ENCODE data around the gene AIFM3. TPM values are rescaled to one million over a fixed set of nuclear protein-coding genes. Genes with fewer than 3 reads are reported as not detected.

The AIFM3 gene
- total RNA-seq, 1 experiment from 2014 or later: 1.1 TPM

DNA sequence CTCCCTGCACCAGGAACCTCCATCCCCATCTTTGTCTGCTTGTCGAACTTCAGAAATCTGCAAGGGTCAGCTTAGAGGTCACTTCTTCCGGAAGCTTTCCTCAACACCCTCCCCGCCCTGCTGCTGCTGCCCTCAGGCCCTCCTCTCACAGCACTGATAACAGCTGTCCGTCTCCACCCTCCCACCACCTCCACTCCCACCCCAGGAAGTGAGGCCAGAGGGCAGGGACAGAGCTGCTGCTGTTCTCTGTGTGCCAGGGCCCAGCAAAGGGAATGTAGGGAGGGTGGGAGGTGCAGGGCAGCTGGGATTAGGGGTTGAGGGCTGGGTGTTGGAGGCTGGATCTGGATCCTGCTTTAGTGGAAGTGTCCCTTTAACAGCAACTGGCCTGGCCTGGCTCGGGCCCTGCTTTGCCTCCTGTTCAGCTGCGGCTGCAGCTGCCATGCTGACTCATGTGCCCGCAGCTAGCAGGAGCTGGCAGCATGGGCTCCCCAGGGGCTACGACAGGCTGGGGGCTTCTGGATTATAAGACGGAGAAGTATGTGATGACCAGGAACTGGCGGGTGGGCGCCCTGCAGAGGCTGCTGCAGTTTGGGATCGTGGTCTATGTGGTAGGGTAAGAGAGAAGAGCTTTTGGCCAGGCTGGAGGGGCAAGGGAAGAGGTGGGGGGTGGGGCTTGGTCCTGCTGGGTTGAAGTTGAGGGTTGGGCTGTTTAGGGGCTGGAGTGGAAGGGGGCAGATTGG lies 47.8 kb downstream of the AIFM3 start, which contains the start of gene P2RX6:
Gene P2RX6, plus strand, starts transcription at position 440 of the 740 bp plus-strand sequence. Its CDS starts 10 bp downstream, at position 450.
- ChIA-PET CTCF (interaction anchor here (0.6 to 0.7 kb wide), 2 partner anchors 11 to 33 kb away, joined by 3 to 4 read pairs; partner anchors contain the start of gene LZTR1), POLR2A (interaction anchor here (0.6 to 3.5 kb wide), 9 partner anchors 9 to 1159 kb away, joined by 3 to 21 read pairs (median 6); partner anchors contain the start of gene THAP7)
- H3K4me3 Mint-ChIP-seq (ENCODE audit: unreplicated experiment): peak within 1 kb of the TSS; percentile 80
- intact Hi-C loops (cut with micrococcal nuclease): no loop called here
- peaks cover 22% of the 10 kb centered on the region for H3K4me1 Mint-ChIP-seq (ENCODE audit: insufficient read depth, unreplicated experiment)
- TF ChIP-seq, protein P1, sequence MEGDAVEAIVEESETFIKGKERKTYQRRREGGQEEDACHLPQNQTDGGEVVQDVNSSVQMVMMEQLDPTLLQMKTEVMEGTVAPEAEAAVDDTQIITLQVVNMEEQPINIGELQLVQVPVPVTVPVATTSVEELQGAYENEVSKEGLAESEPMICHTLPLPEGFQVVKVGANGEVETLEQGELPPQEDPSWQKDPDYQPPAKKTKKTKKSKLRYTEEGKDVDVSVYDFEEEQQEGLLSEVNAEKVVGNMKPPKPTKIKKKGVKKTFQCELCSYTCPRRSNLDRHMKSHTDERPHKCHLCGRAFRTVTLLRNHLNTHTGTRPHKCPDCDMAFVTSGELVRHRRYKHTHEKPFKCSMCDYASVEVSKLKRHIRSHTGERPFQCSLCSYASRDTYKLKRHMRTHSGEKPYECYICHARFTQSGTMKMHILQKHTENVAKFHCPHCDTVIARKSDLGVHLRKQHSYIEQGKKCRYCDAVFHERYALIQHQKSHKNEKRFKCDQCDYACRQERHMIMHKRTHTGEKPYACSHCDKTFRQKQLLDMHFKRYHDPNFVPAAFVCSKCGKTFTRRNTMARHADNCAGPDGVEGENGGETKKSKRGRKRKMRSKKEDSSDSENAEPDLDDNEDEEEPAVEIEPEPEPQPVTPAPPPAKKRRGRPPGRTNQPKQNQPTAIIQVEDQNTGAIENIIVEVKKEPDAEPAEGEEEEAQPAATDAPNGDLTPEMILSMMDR (IDR thresholded peaks at IDR 0.05; ENCODE audit: unreplicated experiment): no peak
- H3K9me3 Mint-ChIP-seq (ENCODE audit: unreplicated experiment): no peaks in the 10 kb centered on the region
- no TSS peak for BruUV-seq (replicated peaks)
- H3K27ac Mint-ChIP-seq (ENCODE audit: low read depth, unreplicated experiment): peak within 1 kb of the TSS; percentile 77
- no peaks in the 10 kb centered on the region for H3K27me3 Mint-ChIP-seq (ENCODE audit: insufficient read depth, unreplicated experiment)
- peaks cover 9% of the 10 kb centered on the region for H3K36me3 Mint-ChIP-seq (ENCODE audit: insufficient read depth, unreplicated experiment)
- peak; percentile 32 for DNase-seq (ENCODE audit: unreplicated experiment)

DNA sequence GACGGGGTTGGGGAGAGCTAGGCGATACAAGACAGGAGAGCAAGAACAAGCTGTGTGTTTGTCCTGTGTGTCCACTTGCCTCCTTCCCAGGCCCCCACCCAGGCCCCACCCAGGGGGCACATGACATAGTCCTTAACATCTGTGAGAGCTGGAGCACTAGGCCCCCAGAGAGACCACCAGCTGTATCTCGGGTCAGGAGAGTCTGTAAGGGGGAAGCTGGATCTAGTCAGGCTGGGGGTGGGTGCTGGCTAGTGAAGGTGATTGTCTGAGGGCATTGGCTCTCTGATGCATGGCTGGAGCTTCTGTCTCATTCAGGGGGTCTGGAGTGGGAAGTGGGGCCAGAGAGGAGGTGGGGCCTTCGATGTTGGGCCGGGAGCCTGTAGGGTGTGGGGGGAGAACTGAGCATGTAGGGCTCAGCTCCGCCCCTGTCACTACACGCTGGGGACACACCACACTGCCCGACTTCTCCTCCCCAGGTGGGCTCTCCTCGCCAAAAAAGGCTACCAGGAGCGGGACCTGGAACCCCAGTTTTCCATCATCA lies 48.5 kb downstream of the AIFM3 start:
- peak overlapping the region; percentile 77 for H3K27ac Mint-ChIP-seq (ENCODE audit: low read depth, unreplicated experiment)
- ChIA-PET POLR2A (interaction anchor here (0.9 to 3.5 kb wide), 6 partner anchors 8 to 59 kb away, joined by 3 to 21 read pairs (median 7); partner anchors contain the start of gene THAP7), CTCF (interaction anchor here (0.7 kb wide), 1 partner anchor 34 kb away, joined by 3 read pairs; the partner anchor contains the start of gene LZTR1)
- H3K9me3 Mint-ChIP-seq (ENCODE audit: unreplicated experiment): no peaks in the 10 kb centered on the region
- intact Hi-C loops (cut with micrococcal nuclease): no loop called here
- peak overlapping the region; percentile 80 for H3K4me3 Mint-ChIP-seq (ENCODE audit: unreplicated experiment)
- no peak for DNase-seq (ENCODE audit: unreplicated experiment)
- TF ChIP-seq, protein P1 (IDR thresholded peaks at IDR 0.05; ENCODE audit: unreplicated experiment): no peak
- H3K27me3 Mint-ChIP-seq (ENCODE audit: insufficient read depth, unreplicated experiment): no peaks in the 10 kb centered on the region
- peaks cover 9% of the 10 kb centered on the region for H3K36me3 Mint-ChIP-seq (ENCODE audit: insufficient read depth, unreplicated experiment)
- BruUV-seq (replicated peaks): no TSS peak
- H3K4me1 Mint-ChIP-seq (ENCODE audit: insufficient read depth, unreplicated experiment): peaks cover 22% of the 10 kb centered on the region

DNA sequence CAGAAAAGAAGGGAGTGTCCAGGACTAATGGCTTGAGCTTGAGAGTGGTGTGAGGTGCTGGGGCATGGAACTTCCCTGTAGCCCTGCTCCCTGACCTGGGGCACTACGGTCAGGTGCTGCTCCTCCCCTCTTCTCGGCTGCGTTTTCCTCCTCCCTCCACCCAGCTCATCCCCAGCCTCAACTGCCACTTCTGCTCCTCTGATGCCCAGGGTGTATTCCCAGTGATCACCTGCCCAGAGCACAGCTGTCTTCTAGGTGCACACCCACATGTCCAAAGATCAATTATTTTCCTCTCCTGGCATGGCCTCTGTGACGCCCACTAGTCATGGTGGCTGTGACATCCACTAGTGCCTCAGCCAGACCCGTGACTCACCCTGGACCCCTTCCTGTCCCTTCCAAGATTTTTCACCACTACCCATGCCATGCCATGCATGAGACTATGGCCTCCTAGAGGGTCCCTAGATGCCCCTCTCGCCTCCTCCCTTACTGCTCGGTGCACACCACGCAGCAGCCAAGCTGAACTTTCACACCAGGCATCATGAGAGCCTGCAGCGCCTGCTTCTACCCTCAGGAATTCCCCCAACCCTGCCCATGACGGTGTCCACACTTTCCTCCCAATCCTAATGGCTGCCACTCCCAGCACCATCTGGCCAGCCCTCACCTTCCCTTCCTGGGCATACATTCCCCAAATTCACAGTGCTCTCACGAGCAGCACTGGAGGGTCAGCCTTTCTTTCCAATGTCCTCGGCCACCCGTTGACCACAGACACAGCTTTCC lies 49.8 kb downstream of the AIFM3 start:
- peak overlapping the region; percentile 25 for H3K4me3 Mint-ChIP-seq (ENCODE audit: unreplicated experiment)
- no peak overlapping the region for H3K27ac Mint-ChIP-seq (ENCODE audit: low read depth, unreplicated experiment)
- intact Hi-C loops (cut with micrococcal nuclease): no loop called here
- peaks cover 22% of the 10 kb centered on the region for H3K4me1 Mint-ChIP-seq (ENCODE audit: insufficient read depth, unreplicated experiment)
- POLR2A ChIA-PET: interaction anchor here (0.6 to 2.3 kb wide), 3 partner anchors 14 to 132 kb away, joined by 3 to 21 read pairs (median 3); partner anchors contain the start of gene THAP7
- DNase-seq (ENCODE audit: unreplicated experiment): no peak
- no TSS peak for BruUV-seq (replicated peaks)
- no peaks in the 10 kb centered on the region for H3K27me3 Mint-ChIP-seq (ENCODE audit: insufficient read depth, unreplicated experiment)
- TF ChIP-seq, protein P1 (IDR thresholded peaks at IDR 0.05; ENCODE audit: unreplicated experiment): no peak
- CTCF ChIA-PET: interaction anchor here (0.6 to 0.7 kb wide), 2 partner anchors 65 to 96 kb away, joined by 3 to 6 read pairs; no protein-coding TSS in a partner anchor
- no peaks in the 10 kb centered on the region for H3K9me3 Mint-ChIP-seq (ENCODE audit: unreplicated experiment)
- peaks cover 9% of the 10 kb centered on the region for H3K36me3 Mint-ChIP-seq (ENCODE audit: insufficient read depth, unreplicated experiment)

All from MCF 10A (cell line).